LHCN-M2 (cell line): ENCODE results near the gene PIK3C2G. TPM values are rescaled to one million over a fixed set of nuclear protein-coding genes. Genes with fewer than 3 reads are reported as not detected.
A peak's percentile ranks its signal among the peaks of the same experiment; 100 is the strongest.
"Not testable (repeated sequence)": the region's sequence is repeated elsewhere in the genome, so short reads cannot be mapped to it uniquely, and the experiment has no call there.

Experiments used
- DNase-seq: peaks from one replicate; pipeline ENCODE4 v3.0.0-alpha.2; 2012; ENCODE audit warnings: low read depth
- total RNA-seq: library from RNA; depleted of rRNA; stranded (reverse); fragments of >200 nt; gene quantifications from 2 replicates; pipeline ENCODE4 v1.2.3, GENCODE V29; 2014

Gene PIK3C2G
- total RNA-seq, 1 experiment from 2014 or later = not detected

- no peak for DNase-seq
Observed at GRCh38 chr12:18640321-18640955, 379.1 kb downstream of the PIK3C2G start.

GRCh38 chr12:18643681-18644080 lies 382.4 kb downstream of the PIK3C2G start:
- peak; percentile 1 for DNase-seq

GRCh38 chr12:18644564-18644963 lies 383.2 kb downstream of the PIK3C2G start:
- DNase-seq = no peak

- no peak for DNase-seq
Observed at GRCh38 chr12:18646286-18646890, 385.1 kb downstream of the PIK3C2G start.

GRCh38 chr12:18651525-18651924 lies 390.2 kb downstream of the PIK3C2G start:
- no peak for DNase-seq

- no peak for DNase-seq
Observed at GRCh38 chr12:18652596-18652995, 391.3 kb downstream of the PIK3C2G start.

- no peak for DNase-seq
Observed at GRCh38 chr12:18653465-18653864, 392.1 kb downstream of the PIK3C2G start.

GRCh38 chr12:18655351-18655750 lies 394.0 kb downstream of the PIK3C2G start:
- DNase-seq = no peak

GRCh38 chr12:18658179-18658578 lies 396.9 kb downstream of the PIK3C2G start:
- no peak for DNase-seq

- DNase-seq = no peak
Observed at GRCh38 chr12:18658829-18659228, 397.5 kb downstream of the PIK3C2G start.

GRCh38 chr12:18676141-18676540 lies 414.8 kb downstream of the PIK3C2G start:
- DNase-seq = no peak

GRCh38 chr12:18676996-18677588 lies 415.8 kb downstream of the PIK3C2G start:
- DNase-seq = no peak

GRCh38 chr12:18681818-18682217 lies 420.5 kb downstream of the PIK3C2G start:
- DNase-seq = no peak

- no peak for DNase-seq
Observed at GRCh38 chr12:18683327-18684013, 422.2 kb downstream of the PIK3C2G start.

- no peak for DNase-seq
Observed at GRCh38 chr12:18684430-18684829, 423.1 kb downstream of the PIK3C2G start.

GRCh38 chr12:18689771-18690170 lies 428.5 kb downstream of the PIK3C2G start:
- DNase-seq = no peak

GRCh38 chr12:18690653-18691052 lies 429.3 kb downstream of the PIK3C2G start:
- DNase-seq = peak; percentile 35

- DNase-seq = not testable (repeated sequence)
Observed at GRCh38 chr12:18693986-18694385, 432.7 kb downstream of the PIK3C2G start.

- peak; percentile 25 for DNase-seq
Observed at GRCh38 chr12:18696971-18697602, 435.8 kb downstream of the PIK3C2G start.
